HG03097 (cell line): ENCODE data around the gene TAAR8.
"Not testable (repeated sequence)": the region's sequence is repeated elsewhere in the genome, so short reads cannot be mapped to it uniquely, and the experiment has no call there.

ENCODE experiments used
- ATAC-seq: cut with Tn5 transposase; IDR thresholded peaks from one replicate; pipeline ENCODE4 v1.9.1; 2021; ENCODE audit not compliant: unreplicated experiment, low FRiP score

The TAAR8 gene

DNA sequence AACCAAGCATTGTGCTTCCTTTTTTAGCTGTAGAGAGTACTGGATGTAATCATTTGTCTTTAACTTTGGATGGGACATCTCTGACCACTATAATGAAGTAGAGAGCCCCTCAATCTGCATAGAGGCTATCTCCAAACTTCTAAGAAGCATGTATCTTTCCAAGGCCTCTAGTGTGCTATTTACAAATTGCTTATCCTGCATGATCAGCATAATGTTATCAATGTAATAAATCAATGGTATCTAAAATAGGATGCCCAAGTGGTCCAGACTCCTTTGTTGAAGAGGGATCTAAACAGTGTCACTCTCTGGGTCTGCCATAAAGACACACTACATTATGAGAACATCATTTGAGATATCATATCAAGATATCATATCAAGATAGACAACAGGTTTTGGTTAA, 7.6 kb upstream of the TAAR8 start:
- ATAC-seq = no peak

DNA sequence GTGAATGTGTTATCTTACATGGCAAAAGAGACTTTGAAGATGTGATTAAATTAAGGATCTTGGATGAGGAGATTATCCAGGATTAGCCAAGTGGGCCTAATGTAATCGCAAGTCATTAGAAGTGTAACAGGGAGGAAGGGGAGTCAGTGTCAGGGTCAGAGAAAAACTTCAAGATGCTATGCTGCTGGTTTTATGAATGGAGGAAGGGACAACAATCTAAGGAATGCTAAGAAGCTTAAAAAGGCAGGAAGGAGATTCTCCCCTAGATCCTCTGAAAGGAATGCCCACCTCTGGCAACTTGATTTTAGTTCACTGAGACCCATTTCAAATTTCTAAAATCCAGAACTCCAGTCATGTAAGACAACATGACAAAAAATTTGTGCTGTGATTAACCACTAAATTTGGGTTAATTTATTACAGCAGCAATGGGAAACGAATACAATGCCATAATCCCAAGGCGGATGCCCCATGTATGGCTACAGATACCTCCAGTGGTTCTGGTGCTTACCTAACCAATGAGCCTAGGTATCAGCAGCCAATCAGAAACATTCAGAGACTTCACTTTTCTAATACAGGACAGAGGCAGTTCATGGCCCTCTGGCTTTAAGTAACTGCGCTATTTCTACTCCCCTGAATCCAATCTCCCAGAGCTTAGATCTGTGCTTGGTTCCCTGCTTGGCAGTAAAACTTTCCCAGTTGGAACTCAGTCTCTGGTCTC, 3.6 kb upstream of the TAAR8 start:
- ATAC-seq = no peak

DNA sequence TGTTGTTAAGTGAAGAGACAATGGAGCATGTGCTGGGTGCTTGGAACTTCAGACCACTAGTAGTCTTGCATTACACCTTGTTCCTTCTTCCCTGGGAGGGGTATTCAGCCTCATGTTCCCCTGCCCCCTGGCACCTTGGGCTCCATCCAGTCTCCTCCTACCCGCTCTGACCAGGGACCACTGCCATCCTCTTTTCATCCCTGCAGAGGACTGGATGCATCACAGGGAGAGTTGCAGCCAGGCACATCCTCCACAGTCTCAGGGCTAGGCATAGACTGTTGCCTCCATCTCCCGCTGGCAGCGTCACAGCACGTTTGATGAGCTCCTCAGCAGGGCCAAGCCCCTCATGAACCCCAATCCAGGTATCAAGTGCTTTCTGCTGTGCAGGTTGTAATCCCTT, 1.3 kb upstream of the TAAR8 start:
- no peak for ATAC-seq

DNA sequence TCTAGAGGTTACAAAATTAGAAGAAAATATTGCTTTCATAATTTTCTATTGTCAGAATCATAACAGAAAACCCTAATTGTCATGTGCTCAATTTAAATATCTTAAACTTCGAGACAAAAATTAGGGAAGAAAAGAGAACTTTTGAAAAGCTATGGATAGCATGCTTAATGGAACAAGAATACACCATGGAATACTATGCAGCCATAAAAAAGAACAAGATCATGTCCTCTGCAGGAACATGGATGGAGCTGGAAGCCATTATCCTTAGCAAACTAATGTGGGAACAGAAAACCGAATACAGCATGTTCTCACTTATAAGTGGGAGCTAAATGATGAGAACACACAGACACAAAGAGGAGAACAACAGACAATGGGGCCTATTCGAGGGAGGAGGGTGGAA, 7.6 kb downstream of the TAAR8 start:
- not testable (repeated sequence) for ATAC-seq

DNA sequence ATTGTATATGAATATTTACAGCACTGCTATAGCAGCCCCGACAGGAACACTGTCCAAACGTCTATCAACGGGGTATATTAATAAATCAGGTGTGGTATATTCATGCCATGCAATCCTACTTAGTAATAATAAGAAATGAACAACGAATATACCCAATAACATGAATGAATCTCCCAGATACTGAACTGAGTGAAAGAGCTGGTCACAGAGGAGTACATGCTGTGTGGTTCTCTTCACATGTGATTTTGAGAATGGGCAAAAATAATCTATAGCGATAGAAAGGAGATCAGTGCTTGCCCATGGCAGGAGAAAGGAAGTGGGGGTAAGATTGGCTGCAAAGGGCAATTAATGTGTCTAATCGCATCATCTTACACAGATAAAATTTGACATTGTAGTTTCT, 13.9 kb downstream of the TAAR8 start:
- ATAC-seq = no peak

DNA sequence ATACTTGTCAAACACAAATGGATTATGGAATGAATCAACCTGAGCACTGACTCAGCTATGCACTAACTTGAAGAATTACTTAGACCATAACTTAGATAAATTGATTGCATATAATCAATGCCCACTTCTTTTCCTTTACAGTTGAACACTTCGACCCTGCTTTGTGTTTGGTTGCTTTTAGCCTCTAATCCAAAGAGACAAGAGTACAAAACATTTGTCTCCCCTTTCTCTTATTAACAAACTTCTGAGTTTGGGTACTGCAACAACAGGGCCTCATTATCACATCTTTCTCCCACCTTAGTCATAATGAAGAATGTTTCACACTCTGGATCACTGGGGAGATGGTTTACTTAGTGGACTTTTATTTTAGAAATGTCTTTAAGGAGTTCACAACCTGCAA, 15.1 kb downstream of the TAAR8 start:
- ATAC-seq = no peak

DNA sequence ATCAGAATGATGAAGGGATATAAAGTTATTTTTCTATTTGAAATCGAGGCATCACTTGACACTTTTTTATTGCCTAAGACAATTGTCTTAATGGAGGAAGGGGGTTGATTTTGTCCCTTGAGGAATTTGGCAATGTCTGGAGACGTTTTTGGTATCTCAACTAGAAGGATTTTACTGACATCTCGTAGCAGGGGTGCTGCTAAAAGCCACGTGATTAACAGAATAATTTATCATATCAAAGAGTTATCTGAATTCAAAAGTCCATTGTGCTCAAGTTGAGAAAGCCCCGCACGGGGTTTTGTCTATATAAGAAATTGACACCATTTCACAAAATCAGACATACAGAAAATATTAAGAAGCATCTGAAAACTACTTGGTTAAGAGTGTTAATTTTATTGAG, 16.1 kb downstream of the TAAR8 start:
- no peak for ATAC-seq

DNA sequence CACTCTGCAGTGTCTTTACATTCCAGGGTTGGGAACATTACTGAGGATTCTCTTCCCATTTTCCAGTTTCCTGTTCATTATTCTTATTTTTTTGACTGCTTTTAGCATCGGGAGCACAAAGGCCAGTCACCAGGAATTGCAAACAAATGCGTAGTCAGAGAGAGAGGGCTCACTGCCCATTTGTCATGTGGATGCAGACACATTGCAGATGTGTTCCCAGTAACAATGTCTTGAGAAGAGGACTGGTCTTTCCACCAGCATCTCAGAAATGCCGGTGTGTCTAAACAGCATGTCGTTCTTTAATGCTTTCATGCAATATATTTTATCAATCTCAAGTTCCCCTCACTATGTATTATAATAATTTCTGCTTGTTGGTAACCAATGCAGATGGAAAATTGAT, 16.7 kb downstream of the TAAR8 start:
- no peak for ATAC-seq

DNA sequence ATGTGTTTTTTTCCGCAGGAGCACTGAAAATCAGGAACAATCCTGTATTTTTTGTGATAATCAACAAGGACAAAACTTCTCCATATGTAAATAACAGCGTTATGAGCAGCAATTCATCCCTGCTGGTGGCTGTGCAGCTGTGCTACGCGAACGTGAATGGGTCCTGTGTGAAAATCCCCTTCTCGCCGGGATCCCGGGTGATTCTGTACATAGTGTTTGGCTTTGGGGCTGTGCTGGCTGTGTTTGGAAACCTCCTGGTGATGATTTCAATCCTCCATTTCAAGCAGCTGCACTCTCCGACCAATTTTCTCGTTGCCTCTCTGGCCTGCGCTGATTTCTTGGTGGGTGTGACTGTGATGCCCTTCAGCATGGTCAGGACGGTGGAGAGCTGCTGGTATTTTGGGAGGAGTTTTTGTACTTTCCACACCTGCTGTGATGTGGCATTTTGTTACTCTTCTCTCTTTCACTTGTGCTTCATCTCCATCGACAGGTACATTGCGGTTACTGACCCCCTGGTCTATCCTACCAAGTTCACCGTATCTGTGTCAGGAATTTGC, 17.8 kb downstream of the TAAR8 start, which contains the start of gene TAAR6:
TSS of gene TAAR6 (plus strand) at position 102 of the 557 bp plus-strand sequence. CDS start at position 102, 0 bp downstream.
- no peak for ATAC-seq

DNA sequence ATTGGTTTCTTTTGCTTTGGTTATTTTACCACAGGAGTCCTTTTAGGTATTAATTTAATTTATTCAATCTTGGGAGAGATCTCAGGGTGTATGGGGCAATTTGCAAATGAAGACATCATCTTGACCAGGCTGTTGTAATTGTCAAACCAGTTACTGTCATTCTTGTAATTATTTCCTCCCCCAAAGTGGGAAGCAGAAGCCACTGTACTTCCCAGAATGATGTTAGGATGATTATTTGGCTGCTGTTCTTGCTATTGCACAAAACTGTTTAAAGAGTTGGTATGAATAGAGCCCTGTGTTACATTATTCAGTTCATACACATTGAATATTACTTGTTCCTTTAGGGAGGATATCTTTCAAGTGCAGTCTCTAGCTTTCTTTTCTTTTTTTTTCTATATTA, 19.3 kb downstream of the TAAR8 start:
- no peak for ATAC-seq

DNA sequence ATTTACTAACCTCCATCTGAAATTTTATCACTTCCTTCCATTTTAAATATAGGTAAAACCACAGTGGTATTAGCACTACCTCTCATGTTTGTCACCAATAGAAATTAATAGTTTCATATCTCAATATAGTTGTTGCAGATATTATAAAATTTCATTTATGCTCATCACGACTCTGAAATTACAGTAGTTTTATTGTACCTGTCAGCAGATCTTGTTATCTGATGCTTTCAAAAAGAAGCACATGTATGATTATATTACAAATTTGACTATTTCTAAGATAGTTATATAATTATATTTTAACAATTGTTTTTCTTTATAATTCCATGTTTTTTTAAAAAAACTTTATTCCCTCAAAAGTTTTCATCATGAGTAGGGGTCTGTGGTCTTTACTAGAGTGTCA, 32.2 kb downstream of the TAAR8 start:
- no peak for ATAC-seq

DNA sequence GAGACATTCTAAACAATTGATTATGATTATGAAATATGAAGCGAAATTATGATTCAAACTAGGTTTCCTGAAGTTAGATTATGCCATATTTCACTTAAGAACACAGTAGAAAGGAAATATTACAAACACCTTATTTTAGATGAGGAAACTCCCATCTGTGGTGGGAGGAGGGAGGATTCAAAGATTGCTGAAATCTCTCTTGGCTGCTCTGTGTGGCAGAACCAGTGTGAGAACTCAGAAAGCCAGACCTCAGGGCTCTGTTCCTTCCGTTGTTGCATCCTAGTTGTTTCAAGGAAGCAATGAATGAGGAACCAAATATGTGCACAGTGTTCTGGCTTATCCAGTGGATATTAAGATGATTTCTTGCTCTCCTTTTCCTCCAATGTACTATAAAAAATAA, 35.0 kb downstream of the TAAR8 start:
- no peak for ATAC-seq

DNA sequence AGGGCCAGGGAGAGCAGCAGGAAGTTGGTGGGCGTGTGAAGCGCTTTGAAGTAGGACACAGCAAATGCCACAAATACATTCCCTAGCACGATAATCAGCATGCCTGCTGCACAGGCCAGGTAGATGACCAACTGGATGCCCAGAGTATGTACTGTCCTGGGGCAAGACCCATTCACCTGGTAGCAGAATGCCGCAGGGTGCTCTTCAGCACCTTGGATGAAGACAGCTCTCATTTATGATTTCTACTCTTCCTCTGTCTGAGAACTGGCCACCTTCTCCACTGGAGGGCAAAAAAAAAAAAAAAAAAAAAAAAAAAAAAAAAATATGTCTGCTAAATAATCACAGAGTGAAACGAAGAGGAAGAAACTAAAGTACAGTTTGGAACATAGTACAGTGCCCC, 37.0 kb downstream of the TAAR8 start, which contains the start of gene TAAR5:
TSS of gene TAAR5 (minus strand) at position 288 of the 400 bp plus-strand sequence. CDS start at position 233, 55 bp downstream.
- ATAC-seq = no peak

DNA sequence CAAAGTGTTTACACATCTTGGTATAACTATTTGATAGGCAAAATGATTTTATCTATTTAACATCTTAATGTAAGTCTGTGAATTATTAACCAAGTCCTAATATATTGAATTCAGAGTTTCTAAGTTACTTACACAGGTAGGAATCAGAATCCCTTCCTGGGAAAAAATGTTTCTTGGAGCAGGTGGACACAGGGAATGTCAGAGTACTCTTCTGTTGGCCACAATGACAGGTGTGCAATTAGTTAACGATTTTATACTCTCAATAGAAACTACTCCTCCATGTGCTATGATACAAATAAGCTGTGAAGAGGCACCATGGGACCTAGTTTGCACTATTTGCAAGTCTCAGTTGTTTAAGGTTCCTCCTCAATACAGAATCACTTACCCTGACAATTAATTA, 37.9 kb downstream of the TAAR8 start:
- ATAC-seq = no peak

DNA sequence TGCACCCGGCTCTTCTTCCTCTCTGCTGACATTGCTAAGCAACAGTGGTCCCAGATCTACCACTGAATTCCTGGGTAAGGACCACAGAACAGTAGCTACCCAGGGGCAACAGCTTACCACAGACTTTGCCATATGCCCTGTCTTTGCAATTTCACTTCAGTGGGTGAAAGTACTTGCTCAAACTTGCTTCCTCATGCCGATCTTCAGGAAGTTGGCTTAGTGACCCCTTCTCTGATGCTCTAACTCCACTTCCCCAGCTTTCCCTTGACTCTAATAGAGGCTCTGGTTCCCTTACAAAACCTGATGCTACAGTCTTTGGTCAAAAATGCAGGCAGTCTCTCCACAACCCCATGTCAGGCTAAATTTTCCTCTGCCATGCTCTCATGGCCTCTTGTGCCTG, 40.4 kb downstream of the TAAR8 start:
- no peak for ATAC-seq

DNA sequence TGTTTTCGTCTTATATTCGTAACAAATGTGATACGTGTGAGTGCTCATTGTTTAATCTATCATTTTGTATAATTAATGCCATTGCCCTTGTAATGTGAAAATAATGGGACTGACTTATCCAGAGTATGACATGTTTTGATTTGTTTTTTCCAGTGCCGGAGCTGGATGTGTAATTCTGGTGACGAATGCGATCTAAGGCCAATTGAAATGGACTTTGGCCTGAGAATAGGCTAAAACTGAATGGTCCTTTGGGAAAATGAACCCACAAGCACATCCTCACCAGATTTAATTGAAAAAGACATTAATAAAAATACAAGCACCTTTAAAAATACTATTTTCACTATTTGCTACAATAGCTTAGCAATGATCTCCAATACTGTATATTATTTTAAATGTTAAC, 43.7 kb downstream of the TAAR8 start:
- no peak for ATAC-seq

DNA sequence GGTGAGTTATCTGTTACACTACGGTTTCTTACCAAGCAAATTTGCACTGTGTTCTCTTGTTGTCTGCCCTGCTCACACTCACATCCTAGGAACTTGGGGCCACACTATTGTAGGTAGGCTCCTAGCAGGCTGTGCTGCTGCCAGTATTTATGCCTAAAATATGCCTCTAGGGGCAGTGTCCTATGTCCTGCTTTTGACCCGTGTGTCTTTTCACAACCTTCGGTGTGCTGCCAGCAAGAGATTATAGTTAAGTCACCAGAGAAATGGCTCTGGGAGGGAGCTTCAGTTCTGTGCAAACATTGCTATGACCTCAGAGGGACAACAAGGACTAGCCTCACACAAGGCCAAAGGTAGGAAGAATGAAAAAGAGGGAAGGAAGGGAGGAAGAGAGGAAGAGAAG, 46.0 kb downstream of the TAAR8 start:
- peak; percentile 73 for ATAC-seq

DNA sequence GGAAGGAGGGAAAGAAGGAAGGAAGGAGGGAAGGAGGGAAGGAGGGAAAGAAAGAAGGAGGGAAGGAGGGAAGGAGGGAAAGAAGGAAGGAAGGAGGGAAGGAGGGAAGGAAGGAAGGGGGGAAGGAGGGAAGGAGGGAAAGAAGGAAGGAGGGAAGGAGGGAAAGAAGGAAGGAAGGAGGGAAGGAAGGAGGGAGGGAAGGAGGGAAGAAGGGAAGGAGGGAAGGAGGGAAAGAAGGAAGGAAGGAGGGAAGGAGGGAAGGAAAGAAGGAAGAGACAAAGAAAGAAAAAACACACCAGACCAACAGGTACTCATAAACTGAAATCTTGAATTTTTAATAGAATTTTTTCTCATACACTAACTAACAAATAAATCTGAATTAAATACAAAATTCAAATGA, 48.4 kb downstream of the TAAR8 start:
- ATAC-seq = not testable (repeated sequence)
